Measurements from ENCODE around the gene COL25A1.

DNA sequence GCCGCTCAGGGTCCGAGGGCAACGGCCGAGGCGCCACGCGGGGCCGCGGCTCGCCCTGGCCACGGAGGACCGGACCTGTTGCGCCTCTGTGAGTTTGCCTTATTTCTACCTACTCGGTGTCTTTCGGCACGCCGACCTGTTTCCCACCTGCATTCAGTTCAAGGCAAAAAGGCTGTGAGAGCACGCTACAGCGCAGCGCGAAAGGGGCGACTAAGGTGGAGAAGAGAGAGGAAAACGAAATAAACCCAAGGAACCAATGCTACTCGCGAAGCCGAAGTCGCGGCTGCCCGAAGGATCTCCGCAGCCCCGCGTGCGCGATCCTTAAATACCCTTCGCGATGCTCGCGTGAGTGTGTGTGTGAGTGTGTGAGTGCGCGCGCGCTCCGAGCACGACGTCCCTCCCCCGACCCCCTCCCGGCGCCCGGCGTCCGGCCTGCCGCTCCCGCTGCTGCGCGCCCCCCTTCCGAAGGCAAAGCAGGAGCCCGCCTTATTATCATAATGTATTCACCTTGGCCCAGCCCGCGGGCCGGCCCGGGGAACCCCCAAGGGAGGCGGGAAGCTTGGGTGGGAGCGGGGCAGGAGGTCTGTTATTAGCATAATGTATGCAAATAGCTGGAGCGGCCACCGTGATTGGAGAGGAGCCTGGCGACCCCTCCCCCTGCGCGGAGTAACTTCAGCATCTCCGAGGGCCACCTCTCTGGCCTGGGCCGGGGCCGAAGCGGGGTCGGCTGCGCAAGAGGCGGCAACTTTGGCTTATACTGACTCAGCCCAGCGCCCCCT lies at the start of gene COL25A1:
- TF ChIP-seq POLR2AphosphoS5 (IDR thresholded peaks at IDR 0.05) (no peak), POLR2A (IDR thresholded peaks at IDR 0.05) (no peak), EP300 (IDR thresholded peaks at IDR 0.05) (no peak)
- TF ChIP-seq, protein P1, sequence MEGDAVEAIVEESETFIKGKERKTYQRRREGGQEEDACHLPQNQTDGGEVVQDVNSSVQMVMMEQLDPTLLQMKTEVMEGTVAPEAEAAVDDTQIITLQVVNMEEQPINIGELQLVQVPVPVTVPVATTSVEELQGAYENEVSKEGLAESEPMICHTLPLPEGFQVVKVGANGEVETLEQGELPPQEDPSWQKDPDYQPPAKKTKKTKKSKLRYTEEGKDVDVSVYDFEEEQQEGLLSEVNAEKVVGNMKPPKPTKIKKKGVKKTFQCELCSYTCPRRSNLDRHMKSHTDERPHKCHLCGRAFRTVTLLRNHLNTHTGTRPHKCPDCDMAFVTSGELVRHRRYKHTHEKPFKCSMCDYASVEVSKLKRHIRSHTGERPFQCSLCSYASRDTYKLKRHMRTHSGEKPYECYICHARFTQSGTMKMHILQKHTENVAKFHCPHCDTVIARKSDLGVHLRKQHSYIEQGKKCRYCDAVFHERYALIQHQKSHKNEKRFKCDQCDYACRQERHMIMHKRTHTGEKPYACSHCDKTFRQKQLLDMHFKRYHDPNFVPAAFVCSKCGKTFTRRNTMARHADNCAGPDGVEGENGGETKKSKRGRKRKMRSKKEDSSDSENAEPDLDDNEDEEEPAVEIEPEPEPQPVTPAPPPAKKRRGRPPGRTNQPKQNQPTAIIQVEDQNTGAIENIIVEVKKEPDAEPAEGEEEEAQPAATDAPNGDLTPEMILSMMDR (IDR thresholded peaks at IDR 0.05), result no peak

Measured in upper lobe of left lung (tissue), 4 donors.